HEK293T (cell line): ENCODE data around the gene SIGLEC1.

Experiments used
- BHLHE40 ChIP-seq: fragments of 450-650 bp; IDR thresholded peaks from 2 replicates; pipeline ENCODE4 v1.6.1; 2016; ENCODE audit warnings: mild to moderate bottlenecking, moderate library complexity, borderline replicate concordance
- FOXM1 ChIP-seq: fragments of 450-650 bp; IDR thresholded peaks from 2 replicates; pipeline ENCODE4 v1.6.1; 2017; ENCODE audit warnings: mild to moderate bottlenecking, borderline replicate concordance
- L3MBTL2 ChIP-seq: fragments of 450-650 bp; conservative IDR thresholded peaks from 2 replicates; pipeline ENCODE4 v1.6.1; 2016; ENCODE audit warnings: mild to moderate bottlenecking
- LEF1 ChIP-seq: fragments of 450-650 bp; IDR thresholded peaks from 2 replicates; pipeline ENCODE4 v1.6.1; 2017; ENCODE audit warnings: mild to moderate bottlenecking, borderline replicate concordance

GRCh38 chr20:3723284-3723683 lies 10.9 kb upstream of the SIGLEC1 start:
- TF ChIP-seq FOXM1 (no peak), BHLHE40 (no peak), LEF1 (no peak), L3MBTL2 (no peak)
